NB4 (cell line): Measurements from ENCODE around the gene SH3GL1.

ENCODE experiments used
- CTCF ChIP-seq: IDR thresholded peaks from one replicate; pipeline ENCODE4 v1.5.1; 2012; ENCODE audit warnings: low read depth, low read length
- MAX ChIP-seq: IDR thresholded peaks from 2 replicates; pipeline ENCODE4 v1.6.1; 2011; ENCODE audit warnings: low read depth, low read length
- POLR2A ChIP-seq: IDR thresholded peaks from 2 replicates; pipeline ENCODE4 v1.6.1; 2011; ENCODE audit warnings: mild to moderate bottlenecking; ENCODE audit not compliant: insufficient read length; ENCODE audit errors: extremely low read depth

DNA sequence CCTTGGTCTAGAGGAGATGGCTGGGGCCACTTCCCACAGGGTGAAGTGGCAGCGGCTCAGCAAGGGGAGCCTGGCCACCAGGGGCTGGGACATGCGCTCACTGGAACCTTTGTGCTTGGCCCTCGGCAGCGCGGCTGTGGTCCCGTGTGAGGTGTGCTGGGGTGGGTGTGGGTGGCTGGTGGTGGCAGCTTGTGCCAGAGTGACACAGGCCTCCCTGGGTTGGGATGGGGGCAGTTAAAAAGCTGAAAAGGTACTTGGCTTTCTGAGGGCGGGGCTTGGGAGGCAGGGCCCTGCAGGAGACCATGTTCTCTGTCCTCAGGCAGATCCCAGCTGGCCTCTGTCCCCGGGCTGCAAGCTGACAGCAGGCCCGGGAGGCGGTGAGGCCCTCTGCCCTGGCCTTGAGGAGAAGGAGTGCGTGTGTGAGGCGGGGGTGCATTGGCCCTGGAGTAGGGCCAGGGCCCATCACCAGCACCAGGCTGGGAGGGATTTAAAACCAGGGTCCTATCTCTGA is 39.7 kb downstream of the SH3GL1 start:
- no peak for TF ChIP-seq CTCF
- no peak for TF ChIP-seq POLR2A
- TF ChIP-seq MAX: no peak
